ENCODE measurements around the gene KLHL33.

DNA sequence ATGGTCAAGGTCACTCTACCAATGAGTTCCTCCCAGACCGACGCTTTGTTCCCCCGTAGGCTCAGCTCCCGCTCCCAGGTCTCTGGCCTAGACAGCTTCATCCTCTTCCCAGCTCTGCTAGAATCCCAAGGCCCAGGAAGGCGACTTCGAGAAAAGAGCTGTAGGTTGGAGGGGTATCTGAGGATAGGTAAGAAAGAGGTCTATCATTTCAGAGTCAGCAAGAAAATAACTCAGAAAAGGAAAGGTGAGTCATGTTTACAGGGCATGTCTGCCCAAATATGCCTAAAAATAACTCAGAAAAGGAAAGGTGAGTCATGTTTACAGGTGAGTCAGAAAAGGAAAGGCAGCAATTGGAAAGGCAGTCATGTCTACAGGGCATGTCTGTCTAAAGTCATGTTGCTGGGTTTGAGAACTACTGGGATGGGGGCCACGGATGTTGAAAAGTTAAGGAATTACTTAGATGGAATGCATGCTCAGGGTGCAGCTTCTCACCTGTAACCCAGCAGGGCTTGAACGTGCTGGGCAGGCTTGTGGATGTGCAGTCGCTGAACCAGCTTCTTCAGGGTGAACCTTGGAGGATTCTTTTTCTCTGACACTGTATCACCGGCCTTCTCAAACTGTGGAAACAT is 34.9 kb downstream of the KLHL33 start:
- TF ChIP-seq POLR2A (IDR thresholded peaks at IDR 0.05; ENCODE audit: low read length) (no peak), GATA1 (IDR thresholded peaks at IDR 0.05; ENCODE audit: low read depth, low read length) (no peak)

Measured in erythroblast (primary cell).